Inferior parietal cortex (tissue), 1 donor: ENCODE results near the gene TEX101.
"Not testable (repeated sequence)": the region's sequence is repeated elsewhere in the genome, so short reads cannot be mapped to it uniquely, and the experiment has no call there.

Experiments
- DNase-seq: peaks from one replicate; pipeline ENCODE4 v3.0.0-alpha.2; 2016; ENCODE audit errors: extremely low spot score

TEX101 gene

GRCh38 chr19:43414554-43414953 lies at the start of gene TEX101:
Gene TEX101 (plus strand): TSS chr19:43414890. CDS start chr19:43415920, 1,030 bp downstream.
- DNase-seq: no peak

GRCh38 chr19:43365677-43366076 lies 49.0 kb upstream of the TEX101 start:
- DNase-seq: not testable (repeated sequence)

GRCh38 chr19:43367822-43368221 lies 46.9 kb upstream of the TEX101 start:
- DNase-seq: no peak

GRCh38 chr19:43368897-43369296 lies 45.8 kb upstream of the TEX101 start:
- DNase-seq: not testable (repeated sequence)

GRCh38 chr19:43371909-43372308 lies 42.8 kb upstream of the TEX101 start:
- DNase-seq: no peak

GRCh38 chr19:43372462-43372861 lies 42.2 kb upstream of the TEX101 start:
- no peak for DNase-seq

GRCh38 chr19:43377624-43378023 lies 37.1 kb upstream of the TEX101 start:
- not testable (repeated sequence) for DNase-seq

GRCh38 chr19:43380008-43380407 lies 34.7 kb upstream of the TEX101 start:
- DNase-seq: no peak

GRCh38 chr19:43380771-43381386 lies 33.8 kb upstream of the TEX101 start:
- DNase-seq: no peak

GRCh38 chr19:43382586-43383216 lies 32.0 kb upstream of the TEX101 start:
- DNase-seq: not testable (repeated sequence)

- not testable (repeated sequence) for DNase-seq
These were observed 31.4 kb upstream of the TEX101 start for GRCh38 chr19:43383254-43383653.

GRCh38 chr19:43383759-43384158 lies 30.9 kb upstream of the TEX101 start:
- DNase-seq: not testable (repeated sequence)

- not testable (repeated sequence) for DNase-seq
These were observed 23.7 kb upstream of the TEX101 start for GRCh38 chr19:43390903-43391551.

- DNase-seq: not testable (repeated sequence)
These were observed 23.1 kb upstream of the TEX101 start for GRCh38 chr19:43391552-43391935.

- not testable (repeated sequence) for DNase-seq
These were observed 21.2 kb upstream of the TEX101 start for GRCh38 chr19:43393501-43393900.

GRCh38 chr19:43395561-43395960 lies 19.1 kb upstream of the TEX101 start:
- no peak for DNase-seq

GRCh38 chr19:43406297-43406696 lies 8.4 kb upstream of the TEX101 start:
- no peak for DNase-seq

- no peak for DNase-seq
These were observed 7.2 kb upstream of the TEX101 start for GRCh38 chr19:43407416-43408005.

GRCh38 chr19:43408043-43408442 lies 6.6 kb upstream of the TEX101 start:
- DNase-seq: no peak

GRCh38 chr19:43409415-43409814 lies 5.3 kb upstream of the TEX101 start:
- DNase-seq: no peak

- no peak for DNase-seq
These were observed 2.2 kb upstream of the TEX101 start for GRCh38 chr19:43412441-43412840.

- DNase-seq: no peak
These were observed 2.4 kb downstream of the TEX101 start for GRCh38 chr19:43416951-43417623.
